Effector CD4-positive, alpha-beta T cell (primary cell): Measurements from ENCODE around the gene PPID.
A peak's percentile ranks its signal among the peaks of the same experiment; 100 is the strongest.
"Not testable (repeated sequence)": the region's sequence is repeated elsewhere in the genome, so short reads cannot be mapped to it uniquely, and the experiment has no call there.

Experiments
- DNase-seq: peaks from one replicate; pipeline ENCODE4 v3.0.0-alpha.2; 2020

Gene PPID

GRCh38 chr4:158729716-158730559, 6.7 kb upstream of the PPID start:
- DNase-seq, result peak; percentile 20

GRCh38 chr4:158728236-158728635, 5.0 kb upstream of the PPID start:
- DNase-seq, result no peak

- no peak for DNase-seq
Observed at GRCh38 chr4:158726633-158727032, 3.4 kb upstream of the PPID start.

DNA sequence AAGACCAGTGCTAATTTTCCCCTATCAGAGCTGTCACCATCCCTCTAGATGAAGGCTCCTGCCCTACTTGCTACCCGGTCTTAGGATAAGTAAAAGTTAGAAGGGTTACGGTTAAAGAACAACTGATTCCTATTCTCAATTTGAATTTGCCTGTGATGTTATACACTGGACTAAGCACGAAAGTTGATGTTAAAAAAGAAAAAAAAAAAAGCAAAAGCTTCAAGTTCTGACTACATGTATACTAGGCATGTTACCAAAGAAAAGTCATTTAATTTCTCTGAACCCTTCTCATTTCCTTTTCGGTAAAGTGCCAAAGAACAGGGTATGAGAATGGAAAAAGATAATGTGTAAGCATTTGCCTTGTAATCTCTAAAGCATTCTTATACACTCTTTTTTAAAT, 1.4 kb upstream of the PPID start:
- DNase-seq, result no peak

- no peak for DNase-seq
Observed at GRCh38 chr4:158722291-158722916, 792 bp downstream of the PPID start.

- no peak for DNase-seq
Observed at GRCh38 chr4:158721680-158722079, 1.5 kb downstream of the PPID start.

- DNase-seq, result no peak
Observed at GRCh38 chr4:158715802-158716201, 7.4 kb downstream of the PPID start.

DNA sequence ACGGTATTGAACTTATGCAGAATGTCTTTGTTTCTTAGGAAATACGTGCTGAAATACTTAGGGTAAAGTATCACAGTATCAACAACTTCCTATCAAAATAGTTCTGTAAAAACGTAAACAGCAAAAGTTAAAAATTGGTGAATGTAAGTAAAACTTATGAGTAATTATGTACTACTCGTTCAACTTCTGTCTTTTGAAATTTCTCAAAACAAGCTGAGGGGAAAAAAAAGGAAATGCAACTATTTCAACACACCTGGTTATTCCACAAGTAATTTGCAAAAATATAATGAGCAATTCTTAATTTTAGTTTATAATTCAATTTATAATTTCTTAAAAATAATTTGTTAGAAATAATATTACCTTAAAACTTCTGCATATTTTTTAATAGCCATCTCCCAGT, 8.3 kb downstream of the PPID start:
- no peak for DNase-seq

- DNase-seq, result not testable (repeated sequence)
Observed at GRCh38 chr4:158712622-158713021, 10.6 kb downstream of the PPID start.

DNA sequence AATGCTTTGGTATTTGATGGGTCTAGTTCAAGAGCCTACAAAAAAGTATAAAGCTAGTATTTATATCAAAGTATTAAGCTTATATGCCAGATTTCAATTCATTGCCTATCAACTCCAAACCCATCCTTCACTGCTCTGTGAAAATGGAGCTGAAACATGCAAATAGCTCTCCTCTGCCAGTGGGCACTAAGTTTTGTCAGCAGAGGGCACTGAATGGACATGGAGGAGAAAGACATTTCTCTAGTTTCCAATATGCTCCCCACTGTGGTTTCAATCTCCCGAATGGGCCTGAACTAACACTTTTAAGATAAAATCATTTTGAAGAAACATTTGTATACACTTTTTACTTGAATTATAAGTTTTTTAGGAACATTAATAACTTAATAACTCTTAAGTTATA, 12.4 kb downstream of the PPID start:
- DNase-seq, result no peak

- no peak for DNase-seq
Observed at GRCh38 chr4:158704274-158704673, 18.9 kb downstream of the PPID start.

DNA sequence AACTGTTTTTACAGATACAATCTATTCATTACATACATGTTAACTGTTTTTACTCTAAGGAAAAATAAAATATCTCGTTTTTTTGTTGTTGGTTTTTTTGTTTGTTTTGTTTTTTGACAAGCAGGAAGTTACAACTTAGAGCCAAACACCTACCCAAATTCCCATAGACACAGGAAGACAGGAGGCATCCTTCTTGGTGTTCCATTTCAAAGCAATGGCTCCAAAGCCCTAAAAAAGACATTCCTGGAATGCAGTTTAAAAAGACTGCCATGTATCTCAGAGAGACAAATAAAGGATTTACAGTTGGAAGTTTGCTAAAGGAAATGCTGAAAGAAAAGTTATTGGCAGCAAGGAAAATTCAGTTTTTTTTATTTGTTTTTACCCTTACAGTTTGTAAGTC, 34.4 kb downstream of the PPID start:
- DNase-seq, result no peak

GRCh38 chr4:158682066-158682465, 41.1 kb downstream of the PPID start:
- DNase-seq, result no peak

DNA sequence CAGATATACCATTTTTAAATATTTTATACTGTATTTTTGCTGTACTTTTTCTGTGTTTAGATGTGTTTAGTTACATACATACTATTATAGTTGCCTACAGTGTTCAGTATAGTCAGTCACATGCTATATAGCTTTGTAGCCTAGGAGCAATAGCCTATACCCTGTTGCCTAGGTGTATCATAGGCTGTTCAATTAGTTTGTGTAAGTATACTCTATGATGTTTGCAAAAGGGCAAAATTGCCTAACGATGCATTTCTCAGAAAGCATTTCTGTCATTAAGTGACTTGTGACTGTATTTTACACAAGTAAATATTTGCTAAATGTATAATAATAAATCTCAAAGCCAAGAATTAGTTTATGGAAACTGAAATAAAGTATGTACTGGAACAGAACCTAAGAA, 41.6 kb downstream of the PPID start:
- no peak for DNase-seq

GRCh38 chr4:158678767-158679166, 44.4 kb downstream of the PPID start:
- DNase-seq, result no peak

DNA sequence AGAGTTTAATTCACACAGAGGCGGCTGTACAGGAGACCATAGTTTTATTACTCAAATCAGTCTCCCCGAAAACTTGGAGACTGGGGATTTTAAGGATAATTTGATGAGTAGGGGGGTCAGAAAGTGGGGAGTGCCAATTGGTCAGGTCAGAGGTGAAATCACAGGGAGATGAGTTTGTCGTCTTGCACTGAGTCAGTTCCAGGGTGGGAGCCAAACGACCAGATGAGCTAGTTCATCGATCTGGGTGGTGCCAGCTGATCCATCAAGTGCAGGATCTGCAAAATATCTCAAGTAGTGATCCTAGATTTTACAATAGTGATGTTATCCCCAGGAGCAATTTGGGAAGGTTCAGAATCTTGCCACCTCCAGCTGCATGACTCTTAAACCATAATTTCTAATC, 47.1 kb downstream of the PPID start:
- DNase-seq, result no peak

GRCh38 chr4:158673633-158674032, 49.6 kb downstream of the PPID start:
- no peak for DNase-seq

GRCh38 chr4:158671915-158672806, 51.0 kb downstream of the PPID start, which contains the start of gene ETFDH:
ETFDH (plus strand) TSS chr4:158672296; CDS start chr4:158672457, 161 bp downstream.
- DNase-seq, result peak; percentile 98

DNA sequence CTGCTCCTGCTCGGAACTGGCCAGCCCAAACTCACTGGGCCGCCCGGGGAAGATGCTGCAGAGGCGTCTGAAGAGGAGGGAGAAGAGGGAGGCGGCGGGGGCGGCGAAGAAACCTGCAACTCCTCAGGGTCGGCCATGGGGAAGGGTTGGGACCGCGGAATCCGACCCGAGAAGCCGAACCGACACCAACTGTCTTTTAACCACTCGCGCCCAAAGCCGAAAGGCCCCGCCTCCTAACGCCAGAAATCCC, 51.6 kb downstream of the PPID start, which contains the start of gene C4orf46:
Gene C4orf46 (minus strand): TSS at position 223 of the 250 bp plus-strand sequence. CDS start 86 bp downstream, at position 137.
- no peak for DNase-seq

- peak; percentile 31 for DNase-seq
Observed at GRCh38 chr4:158670975-158671664, 52.1 kb downstream of the PPID start.

DNA sequence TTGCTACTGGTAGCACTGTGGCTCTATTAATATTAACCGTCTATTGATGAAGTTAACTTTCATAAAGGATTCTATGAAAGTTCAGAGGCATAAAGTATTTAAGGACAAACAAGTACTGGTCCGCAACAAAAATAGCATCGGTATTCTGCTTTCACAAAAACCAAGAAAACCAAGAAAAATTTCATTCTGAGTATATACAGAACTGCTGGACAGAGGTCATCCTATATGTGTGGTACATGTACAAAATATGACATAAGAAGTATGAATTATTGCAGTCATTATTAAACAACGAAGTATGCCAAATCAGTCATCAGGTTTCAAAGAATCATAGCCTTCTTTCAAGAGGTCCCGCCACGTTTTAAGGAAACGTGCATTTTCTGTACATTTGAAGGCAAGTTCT, 53.9 kb downstream of the PPID start:
- DNase-seq, result no peak

DNA sequence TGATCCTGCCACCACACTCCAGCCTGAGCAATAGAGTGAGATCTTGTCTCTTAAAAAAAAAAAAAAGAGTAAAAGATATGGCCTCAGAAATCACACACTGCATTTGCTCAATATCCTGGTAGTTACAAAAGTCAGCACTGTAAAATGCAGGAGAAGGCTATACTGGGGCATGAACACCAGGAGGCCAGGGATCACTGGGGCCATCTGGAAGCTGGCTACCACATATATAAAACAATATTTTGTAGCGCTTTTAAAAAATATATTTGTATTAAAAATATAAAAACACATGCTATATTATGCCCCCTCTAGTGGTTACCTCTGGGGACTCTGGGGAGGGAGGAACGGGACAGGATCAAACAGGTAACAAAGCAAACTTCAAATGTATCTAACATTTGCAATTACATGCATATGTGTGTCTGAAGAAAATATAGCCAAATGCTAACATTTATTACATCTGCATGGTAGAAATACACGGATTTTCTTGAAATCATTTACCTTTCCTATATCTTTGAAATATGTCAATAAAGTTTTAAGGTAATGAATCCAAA, 55.5 kb downstream of the PPID start:
- no peak for DNase-seq

- DNase-seq, result no peak
Observed at GRCh38 chr4:158666892-158667291, 56.3 kb downstream of the PPID start.
